GM21786 (cell line): Measurements from ENCODE around the gene GPR137B.
"Not testable (repeated sequence)": the region's sequence is repeated elsewhere in the genome, so short reads cannot be mapped to it uniquely, and the experiment has no call there.

Experiments used
- ATAC-seq: cut with Tn5 transposase; IDR thresholded peaks from one replicate; pipeline ENCODE4 v1.9.1; 2021; ENCODE audit not compliant: unreplicated experiment

Gene GPR137B

GRCh38 chr1:236160540-236161127 is 18.3 kb downstream of the GPR137B start:
- no peak for ATAC-seq

GRCh38 chr1:236161230-236161629 is 18.9 kb downstream of the GPR137B start:
- ATAC-seq, result no peak

- ATAC-seq, result not testable (repeated sequence)
Observed at GRCh38 chr1:236161755-236162154, 19.4 kb downstream of the GPR137B start.

GRCh38 chr1:236163463-236164153 is 21.3 kb downstream of the GPR137B start:
- ATAC-seq, result no peak

- no peak for ATAC-seq
Observed at GRCh38 chr1:236164273-236164672, 21.9 kb downstream of the GPR137B start.

GRCh38 chr1:236165238-236165981 is 23.1 kb downstream of the GPR137B start:
- ATAC-seq, result no peak

GRCh38 chr1:236166041-236166440 is 23.7 kb downstream of the GPR137B start:
- no peak for ATAC-seq

- no peak for ATAC-seq
Observed at GRCh38 chr1:236167154-236167553, 24.8 kb downstream of the GPR137B start.

- no peak for ATAC-seq
Observed at GRCh38 chr1:236167578-236167977, 25.2 kb downstream of the GPR137B start.

- peak; percentile 46 for ATAC-seq
Observed at GRCh38 chr1:236168716-236169429, 26.5 kb downstream of the GPR137B start.

GRCh38 chr1:236172041-236172579 is 29.8 kb downstream of the GPR137B start:
- ATAC-seq, result no peak

GRCh38 chr1:236173174-236173767 is 30.9 kb downstream of the GPR137B start:
- ATAC-seq, result no peak

- ATAC-seq, result no peak
Observed at GRCh38 chr1:236175642-236176336, 33.5 kb downstream of the GPR137B start.

GRCh38 chr1:236176337-236177336 is 34.3 kb downstream of the GPR137B start:
- no peak for ATAC-seq

- no peak for ATAC-seq
Observed at GRCh38 chr1:236179634-236180033, 37.3 kb downstream of the GPR137B start.

GRCh38 chr1:236181059-236181458 is 38.7 kb downstream of the GPR137B start:
- ATAC-seq, result no peak

GRCh38 chr1:236185687-236186086 is 43.3 kb downstream of the GPR137B start:
- no peak for ATAC-seq

GRCh38 chr1:236186471-236186870 is 44.1 kb downstream of the GPR137B start:
- not testable (repeated sequence) for ATAC-seq

GRCh38 chr1:236188084-236188483 is 45.7 kb downstream of the GPR137B start:
- not testable (repeated sequence) for ATAC-seq
